Hematopoietic multipotent progenitor cell (in vitro differentiated cells): ENCODE results near the gene SLC38A10. TPM values are rescaled to one million over a fixed set of nuclear protein-coding genes. Genes with fewer than 3 reads are reported as not detected.

Experiments
- DNase-seq, 3 donors: peaks; one replicate each; pipeline ENCODE4 v3.0.0-alpha.2; 2011 to 2015; ENCODE audit warnings: low read depth in 2 of 3, low spot score in 2 of 3
- total RNA-seq: library from RNA; depleted of rRNA; stranded (reverse); fragments of >200 nt; gene quantifications from one replicate; pipeline ENCODE4 v1.2.3, GENCODE V29; 2012

The SLC38A10 gene
- total RNA-seq, 1 donor, result 91.8 TPM

DNA sequence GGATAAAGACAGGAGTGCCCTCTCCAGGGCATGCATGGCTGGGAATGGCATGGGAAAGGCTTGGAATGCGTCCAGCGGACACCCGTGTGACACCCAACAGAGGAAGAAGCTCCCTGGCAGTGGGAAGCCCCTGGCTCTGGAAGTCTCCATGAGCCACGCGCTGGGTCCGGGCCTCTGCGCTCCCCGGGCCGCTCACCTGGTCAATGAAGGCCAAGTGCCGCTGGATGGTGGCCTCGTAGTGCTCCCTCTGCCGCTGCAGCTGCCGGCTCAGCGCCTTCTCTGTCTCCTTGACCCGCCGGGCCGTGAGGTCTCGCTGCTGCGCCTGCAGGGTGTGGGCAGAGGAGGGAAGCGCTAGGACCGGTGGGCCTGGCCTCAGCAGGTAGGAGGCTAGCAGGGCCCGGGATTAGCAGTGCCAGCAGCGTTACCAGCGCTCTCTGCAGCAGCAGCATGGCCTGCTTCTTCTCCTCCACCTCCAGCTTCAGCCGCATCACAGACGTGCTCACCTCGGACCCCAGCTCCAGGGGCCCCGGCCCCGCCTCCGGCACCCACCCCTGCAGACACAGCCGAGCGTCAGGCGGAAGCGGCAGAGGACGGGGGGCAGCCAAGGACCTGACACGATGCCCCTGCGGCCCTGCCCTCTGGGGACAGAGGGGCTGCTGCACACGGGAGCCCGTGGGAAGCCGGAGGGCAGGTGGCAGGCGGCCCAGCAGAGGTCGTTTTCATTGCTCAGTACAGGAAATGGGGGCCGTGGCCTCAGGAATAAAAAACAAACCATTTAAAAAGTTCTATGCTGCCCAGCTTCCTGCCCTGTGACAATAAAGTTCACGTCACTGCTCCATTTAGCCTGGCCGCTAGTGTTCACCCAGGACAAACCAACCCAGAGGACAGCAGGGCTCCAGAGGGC lies 98.3 kb downstream of the SLC38A10 start:
- DNase-seq, result no peak

DNA sequence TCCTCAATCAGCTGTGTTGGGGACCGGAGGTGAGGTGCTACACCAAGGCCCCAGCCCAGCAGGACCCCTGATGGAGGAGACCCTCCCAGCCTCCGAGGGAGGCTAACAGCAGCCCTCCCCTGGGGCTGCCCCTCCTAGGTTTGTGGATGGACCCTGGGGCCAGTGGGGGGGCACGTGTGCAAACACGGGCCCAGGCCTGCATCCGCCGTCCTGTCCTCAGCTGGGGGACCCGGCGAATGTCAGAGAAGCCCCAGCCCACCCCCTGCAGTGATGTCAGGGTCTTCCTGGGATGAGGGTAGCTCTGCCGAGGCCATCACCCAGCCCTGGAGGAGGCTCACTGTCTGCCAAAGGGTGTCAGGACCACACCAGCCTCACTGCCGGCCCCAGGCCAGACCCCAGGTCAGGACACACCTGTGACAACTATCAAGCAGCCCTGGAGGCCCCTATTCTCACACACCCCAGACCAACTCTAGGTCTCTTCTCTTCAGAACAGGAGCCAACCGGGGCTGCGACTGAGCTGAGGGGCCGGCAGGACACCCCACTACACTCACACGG lies 99.1 kb downstream of the SLC38A10 start:
- DNase-seq, result no peak

Other genes starting within 250 kb of the SLC38A10 start
- not detected for gene PVALEF, start 129.8 kb downstream of the SLC38A10 start, total RNA-seq
- gene AATK, start 129.1 kb downstream of the SLC38A10 start, total RNA-seq, result 7.0 TPM
- gene CEP131, start 72.3 kb downstream of the SLC38A10 start, total RNA-seq, result 17.8 TPM
- gene TEPSIN, start 56.3 kb downstream of the SLC38A10 start, total RNA-seq, result 38.0 TPM
- gene NDUFAF8, start 56.0 kb downstream of the SLC38A10 start, total RNA-seq, result 17.0 TPM
- gene BAHCC1, start 100.2 kb upstream of the SLC38A10 start, total RNA-seq, result 21.3 TPM
- gene ACTG1, start 217.5 kb upstream of the SLC38A10 start, total RNA-seq, result 8,913 TPM
- gene FSCN2, start 233.1 kb upstream of the SLC38A10 start, total RNA-seq, result 2.2 TPM